ENCODE measurements around the gene ZNF780B.

GRCh38 chr19:40023969-40024368, 32.1 kb downstream of the ZNF780B start:
- no peak for TF ChIP-seq CTCF (IDR thresholded peaks at IDR 0.05)
- TF ChIP-seq ZFX (IDR thresholded peaks at IDR 0.05; ENCODE audit: borderline replicate concordance) = no peak

Measured in 22Rv1 (cell line).